Fibroblast of mammary gland (primary cell): ENCODE measurements around the gene ATP6V0E1.
A peak's percentile ranks its signal among the peaks of the same experiment; 100 is the strongest.

Experiments
- DNase-seq: peaks from one replicate; pipeline ENCODE4 v3.0.0-alpha.2; 2010; ENCODE audit warnings: low read depth
- H3K4me3 ChIP-seq: 2 replicates; pipeline ENCODE4 v1.5.1; 2011; ENCODE audit warnings: low read depth, mild to moderate bottlenecking, low read length, moderate library complexity; ENCODE audit not compliant: control insufficient read depth
- TF ChIP-seq, protein P1 (sequence below): conservative IDR thresholded peaks from 2 replicates; pipeline ENCODE4 v1.5.1; 2011; ENCODE audit warnings: low read depth, low read length, inconsistent platforms; ENCODE audit not compliant: control insufficient read depth, insufficient read depth

ATP6V0E1 gene

GRCh38 chr5:172956228-172956627 is 27.3 kb upstream of the ATP6V0E1 start:
- TF ChIP-seq, protein P1, sequence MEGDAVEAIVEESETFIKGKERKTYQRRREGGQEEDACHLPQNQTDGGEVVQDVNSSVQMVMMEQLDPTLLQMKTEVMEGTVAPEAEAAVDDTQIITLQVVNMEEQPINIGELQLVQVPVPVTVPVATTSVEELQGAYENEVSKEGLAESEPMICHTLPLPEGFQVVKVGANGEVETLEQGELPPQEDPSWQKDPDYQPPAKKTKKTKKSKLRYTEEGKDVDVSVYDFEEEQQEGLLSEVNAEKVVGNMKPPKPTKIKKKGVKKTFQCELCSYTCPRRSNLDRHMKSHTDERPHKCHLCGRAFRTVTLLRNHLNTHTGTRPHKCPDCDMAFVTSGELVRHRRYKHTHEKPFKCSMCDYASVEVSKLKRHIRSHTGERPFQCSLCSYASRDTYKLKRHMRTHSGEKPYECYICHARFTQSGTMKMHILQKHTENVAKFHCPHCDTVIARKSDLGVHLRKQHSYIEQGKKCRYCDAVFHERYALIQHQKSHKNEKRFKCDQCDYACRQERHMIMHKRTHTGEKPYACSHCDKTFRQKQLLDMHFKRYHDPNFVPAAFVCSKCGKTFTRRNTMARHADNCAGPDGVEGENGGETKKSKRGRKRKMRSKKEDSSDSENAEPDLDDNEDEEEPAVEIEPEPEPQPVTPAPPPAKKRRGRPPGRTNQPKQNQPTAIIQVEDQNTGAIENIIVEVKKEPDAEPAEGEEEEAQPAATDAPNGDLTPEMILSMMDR, result no peak
- H3K4me3 ChIP-seq, result no peak overlapping the region
- DNase-seq, result no peak

DNA sequence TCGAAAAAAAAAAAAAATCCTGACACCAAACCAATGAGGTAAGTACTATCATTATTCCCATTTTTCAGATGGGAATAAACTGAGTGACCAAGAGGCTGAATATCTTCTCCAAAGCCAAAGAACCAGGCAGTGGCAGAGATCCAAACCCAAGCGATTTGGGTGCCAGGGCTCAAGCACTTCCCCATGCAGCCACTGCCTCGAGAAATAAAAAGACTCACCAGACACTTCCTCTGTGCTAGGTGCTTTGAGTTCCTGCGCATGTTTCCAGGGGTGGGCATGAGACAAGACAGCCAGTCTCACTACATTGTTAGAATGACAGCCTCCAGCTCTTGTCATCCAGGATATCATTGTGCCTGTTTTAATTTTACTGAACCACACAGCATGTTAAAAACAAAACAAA is 26.6 kb upstream of the ATP6V0E1 start:
- DNase-seq, result no peak

GRCh38 chr5:172957458-172957857 is 26.1 kb upstream of the ATP6V0E1 start:
- DNase-seq, result no peak
- no peak overlapping the region for H3K4me3 ChIP-seq
- TF ChIP-seq, protein P1, result no peak

More for the DNA sequence above, 26.6 kb upstream of the ATP6V0E1 start:
- TF ChIP-seq, protein P1, result no peak
- H3K4me3 ChIP-seq, result no peak overlapping the region

DNA sequence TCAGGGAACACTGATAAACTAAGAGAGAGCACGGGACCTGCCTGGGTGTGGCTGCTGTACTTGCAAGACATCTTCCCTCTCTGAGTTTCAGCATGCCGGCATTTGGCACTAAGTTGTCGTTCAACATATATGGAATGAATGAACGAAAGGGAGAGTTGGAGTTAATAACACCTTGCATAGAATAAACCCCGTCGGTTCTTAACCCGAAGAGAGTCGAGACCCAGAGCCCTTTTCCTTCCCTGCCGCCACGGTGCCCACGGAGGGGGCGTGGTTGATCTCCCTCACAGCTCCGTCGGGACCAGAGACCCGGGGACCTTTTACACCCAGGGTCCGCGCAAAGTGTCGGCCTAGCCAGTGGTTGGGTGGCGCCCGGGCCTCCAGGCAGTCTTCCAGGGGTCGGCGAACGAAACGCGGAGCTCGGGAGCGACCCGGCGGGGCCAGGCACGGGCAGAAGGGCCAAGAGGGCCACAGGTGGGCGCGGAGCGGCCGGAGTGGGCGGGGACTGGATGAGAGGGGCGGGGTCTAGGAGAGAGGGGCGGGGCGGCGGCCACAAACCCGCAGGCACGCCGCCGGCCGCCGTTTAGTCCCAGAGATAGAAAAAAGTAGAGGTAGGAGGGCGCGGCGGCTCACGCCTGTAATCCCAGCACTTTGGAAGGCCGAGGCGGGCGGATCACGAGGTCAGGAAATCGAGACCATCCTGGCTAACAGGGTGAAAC is 25.1 kb upstream of the ATP6V0E1 start:
- TF ChIP-seq, protein P1, result no peak
- peak; percentile 53 for DNase-seq

GRCh38 chr5:172959824-172960799 is 23.5 kb upstream of the ATP6V0E1 start:
- DNase-seq, result no peak
- TF ChIP-seq, protein P1, result no peak

More for the DNA sequence above, 25.1 kb upstream of the ATP6V0E1 start:
- H3K4me3 ChIP-seq, result peak overlapping the region; percentile 57

DNA sequence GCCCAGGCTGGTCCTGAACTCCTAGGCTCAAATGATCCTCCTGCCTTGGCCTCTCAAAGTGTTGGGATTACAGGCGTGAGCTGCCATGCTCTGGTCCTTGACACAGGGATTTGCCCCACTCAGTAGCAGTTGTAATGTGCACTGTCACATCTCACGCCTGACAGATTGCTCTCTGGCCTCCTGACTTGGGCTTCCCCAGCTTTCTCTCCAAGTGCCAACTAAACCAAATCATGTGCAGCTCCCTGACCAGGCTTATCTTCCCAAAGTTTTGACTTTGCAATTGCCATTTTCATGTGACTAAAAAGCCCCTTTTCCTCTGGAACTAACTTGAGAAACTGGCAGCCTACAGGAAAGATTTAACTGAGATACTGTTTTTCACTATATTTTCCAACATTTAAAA is 13.7 kb upstream of the ATP6V0E1 start:
- TF ChIP-seq, protein P1, result no peak
- no peak overlapping the region for H3K4me3 ChIP-seq
- no peak for DNase-seq

More at GRCh38 chr5:172959824-172960799, 23.5 kb upstream of the ATP6V0E1 start:
- H3K4me3 ChIP-seq, result peak overlapping the region; percentile 90
